NCI-H2029 (cell line): ENCODE measurements around the gene SERPINA3.

Experiments
- DNase-seq: peaks from one replicate; lab custom pipeline; 2025; lab: John Stamatoyannopoulos, UW

SERPINA3 gene

DNA sequence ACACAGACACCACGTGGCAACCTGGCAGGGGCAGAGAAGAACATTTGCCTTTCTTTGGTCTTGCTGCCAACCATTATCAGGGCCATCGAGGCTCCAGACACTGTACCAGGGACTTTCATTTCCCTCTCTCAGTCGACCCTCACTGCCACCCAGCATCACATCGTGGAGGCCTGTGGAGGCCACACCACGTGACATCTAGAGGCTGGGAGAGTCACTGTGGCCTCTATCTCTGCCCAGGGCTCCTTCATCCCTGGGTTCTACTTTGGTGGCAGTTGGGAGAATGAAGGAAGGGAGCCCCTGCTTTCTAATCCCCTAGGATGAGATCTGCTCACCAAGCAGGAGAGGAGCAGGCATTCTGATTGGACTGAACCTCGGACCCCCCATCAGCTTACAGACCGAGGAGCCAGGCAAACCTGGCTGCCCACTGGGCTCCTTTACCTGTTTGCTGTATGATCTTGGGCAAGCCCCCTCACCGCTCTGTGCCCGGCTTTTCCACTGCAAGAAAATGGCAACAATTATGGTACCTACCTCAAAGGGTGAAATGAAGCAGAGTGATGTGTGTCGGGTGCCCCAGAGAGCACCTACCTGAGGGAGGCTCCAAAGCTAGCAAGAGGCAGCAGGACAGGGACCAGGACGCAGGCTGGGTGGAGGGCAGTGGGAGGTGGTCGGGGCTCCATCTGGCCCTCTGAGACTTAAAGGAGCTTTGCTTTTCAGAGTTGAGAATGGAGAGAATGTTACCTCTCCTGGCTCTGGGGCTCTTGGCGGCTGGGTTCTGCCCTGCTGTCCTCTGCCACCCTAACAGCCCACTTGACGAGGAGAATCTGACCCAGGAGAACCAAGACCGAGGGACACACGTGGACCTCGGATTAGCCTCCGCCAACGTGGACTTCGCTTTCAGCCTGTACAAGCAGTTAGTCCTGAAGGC lies 1.8 kb downstream of the SERPINA3 start:
- no peak for DNase-seq

DNA sequence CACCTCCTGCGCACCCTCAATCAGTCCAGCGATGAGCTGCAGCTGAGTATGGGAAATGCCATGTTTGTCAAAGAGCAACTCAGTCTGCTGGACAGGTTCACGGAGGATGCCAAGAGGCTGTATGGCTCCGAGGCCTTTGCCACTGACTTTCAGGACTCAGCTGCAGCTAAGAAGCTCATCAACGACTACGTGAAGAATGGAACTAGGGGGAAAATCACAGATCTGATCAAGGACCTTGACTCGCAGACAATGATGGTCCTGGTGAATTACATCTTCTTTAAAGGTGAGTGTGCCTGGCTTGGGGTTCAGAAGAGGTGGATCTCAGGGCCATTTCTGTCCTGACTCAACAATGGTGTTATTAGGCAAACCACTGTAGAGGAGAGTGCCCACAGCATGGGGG lies 2.6 kb downstream of the SERPINA3 start:
- DNase-seq: no peak

DNA sequence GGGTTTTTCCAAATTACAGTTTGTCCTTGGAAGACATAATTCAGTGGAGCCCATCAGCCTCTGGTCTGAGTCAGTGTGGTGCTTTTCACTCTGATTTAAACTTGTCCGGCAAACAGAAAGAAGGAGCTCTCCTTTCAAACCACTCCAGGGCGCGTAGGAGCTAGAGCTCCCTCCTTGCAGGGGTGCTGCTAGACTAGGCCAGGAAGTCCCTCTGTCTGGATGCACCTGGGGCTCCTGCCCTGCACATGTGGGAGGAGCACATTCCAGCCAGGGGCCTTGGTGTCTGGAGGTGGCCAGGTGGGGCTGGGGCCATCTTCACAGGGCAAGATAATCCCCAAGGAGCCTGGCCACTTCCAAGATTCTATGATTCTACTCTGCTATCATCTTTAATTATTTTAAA lies 3.1 kb downstream of the SERPINA3 start:
- no peak for DNase-seq

DNA sequence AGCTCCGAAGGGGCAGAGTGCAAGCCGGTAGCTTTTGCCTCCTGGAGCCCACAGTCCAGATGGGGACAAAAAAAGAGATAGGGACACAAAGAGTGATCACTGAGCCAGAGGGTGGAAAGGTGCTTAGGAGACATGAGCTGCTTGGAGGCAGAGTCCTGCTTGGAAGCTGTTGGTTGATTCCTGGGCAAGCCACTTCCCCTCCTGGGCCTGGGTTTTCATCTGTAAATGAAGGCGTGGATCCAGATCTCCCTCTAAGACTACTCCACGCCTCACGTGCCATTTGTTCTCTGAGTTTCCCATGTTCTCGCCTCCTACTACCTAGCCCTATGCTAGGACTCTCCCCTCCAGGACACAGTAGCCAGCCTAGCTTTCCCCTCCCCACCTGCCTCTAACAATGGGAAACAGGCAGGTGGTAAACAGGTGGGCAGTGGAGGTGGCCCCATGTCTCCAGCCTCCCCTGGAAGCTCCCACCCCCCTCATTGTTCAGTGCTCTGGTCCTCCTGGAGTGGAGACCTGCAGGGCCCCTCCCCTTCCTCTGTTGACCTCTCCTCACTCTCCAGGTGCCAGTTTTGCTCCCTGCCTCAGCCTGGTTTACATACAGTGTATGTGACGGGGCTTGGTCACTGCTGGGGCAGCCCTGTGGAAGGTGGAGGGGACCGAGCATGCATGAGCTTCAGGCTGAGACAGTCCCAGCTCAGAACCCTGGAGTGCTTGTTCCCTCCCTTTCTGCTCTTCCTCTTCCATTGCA lies 3.8 kb downstream of the SERPINA3 start:
- DNase-seq: no peak

DNA sequence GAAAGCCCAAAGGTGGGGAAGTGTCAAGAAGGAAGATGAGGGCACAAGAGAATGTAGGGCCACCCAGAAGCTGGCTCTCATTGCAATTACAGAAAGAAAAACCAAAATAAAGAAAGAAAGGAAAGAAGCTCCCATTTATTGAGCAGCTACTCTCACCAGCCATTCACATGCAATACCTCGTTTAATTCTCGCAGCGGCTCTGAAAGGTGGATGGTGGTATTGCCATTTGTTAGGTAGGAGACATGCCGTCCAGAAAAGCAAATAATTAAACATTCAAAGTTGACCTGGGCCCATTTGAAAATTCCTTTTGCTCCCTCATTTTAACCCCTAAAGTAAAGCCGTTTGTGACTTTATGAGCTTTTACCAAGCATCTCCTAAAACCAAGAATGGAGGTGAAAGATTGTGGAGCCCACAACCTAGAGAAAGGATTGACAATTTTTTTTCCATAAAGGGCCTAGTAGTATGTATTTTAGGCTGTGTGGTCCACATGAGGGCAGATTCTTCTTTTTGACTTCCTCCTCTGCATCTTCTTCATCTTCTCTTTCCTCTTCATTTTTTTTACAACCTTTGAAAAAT lies 5.3 kb downstream of the SERPINA3 start:
- DNase-seq: no peak

DNA sequence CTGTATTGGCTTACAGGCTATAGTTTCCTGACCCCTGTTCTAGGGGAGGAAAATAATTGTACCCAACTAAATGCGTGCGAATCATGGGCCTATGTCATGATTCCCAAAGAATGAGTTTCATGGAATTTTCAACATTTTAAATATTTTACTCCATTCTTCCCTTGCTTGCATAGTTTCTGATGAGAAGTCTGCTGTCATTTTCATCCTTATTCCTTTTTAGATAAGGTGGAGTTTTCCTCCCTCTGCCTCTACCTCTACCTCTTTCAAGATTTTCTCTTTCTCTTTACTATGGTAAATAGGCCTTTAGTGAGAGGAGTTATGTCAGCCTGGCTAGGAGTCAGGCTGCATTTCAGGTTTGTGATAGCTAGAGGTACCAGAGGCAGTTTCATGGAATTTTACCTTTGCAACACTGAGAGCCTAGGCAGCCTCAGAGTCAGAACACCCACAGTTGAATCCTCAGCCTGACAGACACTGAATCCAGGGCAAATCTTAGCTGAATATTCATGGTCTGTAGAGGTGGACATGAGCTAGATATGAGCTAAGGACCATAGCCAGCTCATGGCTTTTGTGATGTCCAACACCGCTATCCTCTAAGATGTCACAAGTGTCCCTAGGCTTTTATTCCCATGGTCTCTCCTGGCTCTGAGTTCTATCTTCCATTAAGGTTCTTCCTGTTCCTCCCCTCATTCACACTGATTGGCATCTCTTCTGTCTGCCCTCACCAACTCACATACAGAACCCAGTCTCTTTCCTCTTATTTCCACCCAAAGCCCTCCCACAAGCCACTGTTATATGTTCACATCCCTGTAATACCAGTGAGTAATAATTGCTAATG lies 6.0 kb downstream of the SERPINA3 start:
- DNase-seq: no peak

DNA sequence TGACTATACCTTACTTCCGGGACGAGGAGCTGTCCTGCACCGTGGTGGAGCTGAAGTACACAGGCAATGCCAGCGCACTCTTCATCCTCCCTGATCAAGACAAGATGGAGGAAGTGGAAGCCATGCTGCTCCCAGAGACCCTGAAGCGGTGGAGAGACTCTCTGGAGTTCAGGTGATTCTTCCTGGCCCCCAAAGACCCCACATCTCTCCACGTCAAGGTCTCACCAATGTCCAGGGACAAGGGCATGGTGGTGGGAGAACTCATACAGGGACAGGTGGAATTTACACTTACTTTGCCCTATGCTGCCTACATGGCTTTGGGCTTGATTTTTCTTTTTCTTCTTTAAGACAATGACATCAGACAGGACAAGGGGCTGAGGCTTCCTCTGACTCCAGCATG lies 7.1 kb downstream of the SERPINA3 start:
- DNase-seq: no peak

DNA sequence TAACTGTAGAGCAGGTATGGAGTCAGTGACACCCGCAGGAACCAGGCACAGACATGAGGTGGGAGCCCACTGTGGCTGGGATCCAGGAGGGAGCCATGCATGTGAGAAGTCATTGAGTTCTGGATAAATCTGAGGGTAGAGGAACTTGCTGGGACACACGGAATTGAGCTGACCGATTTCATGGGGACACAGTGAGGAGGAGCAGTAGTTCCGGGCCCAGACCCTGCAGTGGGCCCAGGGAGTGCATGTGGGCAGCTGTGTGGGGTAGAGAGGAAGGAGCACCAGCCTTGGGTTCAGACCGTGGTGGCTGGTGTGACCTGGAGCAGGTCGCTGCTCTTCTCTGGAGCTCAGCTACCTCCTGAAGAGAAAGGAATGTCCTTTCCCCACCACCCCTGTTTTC lies 8.4 kb downstream of the SERPINA3 start:
- no peak for DNase-seq

DNA sequence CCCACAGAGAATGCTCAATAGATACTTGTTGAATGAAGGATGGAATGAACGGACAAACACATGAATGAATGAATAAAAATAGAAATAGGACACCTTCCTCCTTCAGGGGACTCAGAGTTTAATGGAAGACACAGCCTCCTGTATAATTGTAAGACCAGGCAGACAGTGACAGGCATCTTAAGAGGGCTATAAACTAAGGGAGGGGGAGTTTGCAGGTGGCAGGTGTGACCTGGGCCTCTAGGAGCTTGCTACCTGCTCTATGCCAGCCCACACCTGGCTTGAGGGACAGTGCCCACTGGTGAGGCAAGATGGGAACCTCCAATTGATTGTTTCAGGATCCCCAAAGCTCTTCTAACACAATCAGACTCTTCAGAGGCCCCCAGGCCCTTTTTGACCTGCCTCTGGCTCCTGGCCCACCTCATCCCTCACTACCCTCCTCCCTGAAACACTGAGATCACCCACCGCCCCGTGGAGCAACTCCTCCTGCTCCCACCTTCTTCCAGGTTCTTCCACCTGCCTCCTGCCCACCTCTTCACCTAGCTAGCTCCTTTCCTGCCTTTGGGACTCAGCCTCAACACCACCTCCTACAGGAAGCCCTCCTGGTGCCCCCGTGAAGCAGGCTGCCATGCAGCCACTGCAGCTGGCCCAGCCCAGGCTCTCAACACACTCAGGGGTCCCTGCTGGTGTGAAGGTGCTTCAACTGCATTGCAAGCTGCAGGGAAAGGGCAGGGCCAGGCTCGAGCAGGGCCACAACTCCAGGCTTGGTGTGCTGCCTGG lies 9.4 kb downstream of the SERPINA3 start:
- no peak for DNase-seq

DNA sequence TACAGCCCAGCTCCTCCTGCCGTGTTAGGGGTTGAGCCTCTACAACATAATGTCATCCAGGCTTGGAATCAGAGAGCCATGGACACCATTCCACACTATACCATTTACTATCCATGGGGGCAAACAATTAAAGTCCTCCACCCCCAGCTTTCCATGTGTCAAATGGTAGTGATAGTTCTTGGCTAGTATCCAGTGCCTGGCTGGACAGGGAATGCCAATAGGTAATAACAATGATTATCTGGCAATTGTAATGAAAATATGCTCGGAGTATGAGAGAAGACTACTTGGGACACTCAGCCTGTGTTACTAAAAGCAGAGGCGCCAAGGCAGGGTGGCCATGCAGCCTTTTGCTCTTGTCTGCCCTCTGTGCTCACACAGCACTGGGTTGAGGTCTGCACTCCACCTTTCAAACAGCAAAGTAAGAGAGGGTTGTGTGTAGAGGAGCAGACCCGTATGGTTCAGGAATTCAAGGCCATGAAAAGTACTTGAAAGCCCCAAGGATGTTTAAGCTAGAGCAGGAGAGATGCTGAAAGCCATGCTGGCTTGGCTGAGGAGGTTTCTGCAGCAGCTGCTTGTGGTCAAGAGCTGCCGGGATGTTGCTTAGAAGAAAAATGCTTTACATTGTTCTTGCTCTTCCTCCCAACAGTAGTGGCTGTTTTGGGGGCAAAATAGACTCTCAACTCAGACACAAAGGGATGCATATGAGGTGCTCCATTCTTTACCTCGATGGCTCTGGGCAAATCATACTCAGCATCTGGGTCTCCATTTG lies 10.6 kb downstream of the SERPINA3 start:
- DNase-seq: no peak

DNA sequence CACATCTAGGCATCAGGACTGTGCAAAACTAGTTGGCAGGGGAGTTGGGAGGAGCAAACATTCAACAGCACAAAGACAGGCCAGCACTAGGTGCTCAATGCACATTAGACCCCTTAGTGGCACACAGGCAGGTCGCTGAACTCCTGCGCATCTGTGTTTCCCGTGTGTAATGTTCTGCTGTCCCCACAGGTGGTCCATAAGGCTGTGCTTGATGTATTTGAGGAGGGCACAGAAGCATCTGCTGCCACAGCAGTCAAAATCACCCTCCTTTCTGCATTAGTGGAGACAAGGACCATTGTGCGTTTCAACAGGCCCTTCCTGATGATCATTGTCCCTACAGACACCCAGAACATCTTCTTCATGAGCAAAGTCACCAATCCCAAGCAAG lies 11.2 kb downstream of the SERPINA3 start:
- DNase-seq: no peak

DNA sequence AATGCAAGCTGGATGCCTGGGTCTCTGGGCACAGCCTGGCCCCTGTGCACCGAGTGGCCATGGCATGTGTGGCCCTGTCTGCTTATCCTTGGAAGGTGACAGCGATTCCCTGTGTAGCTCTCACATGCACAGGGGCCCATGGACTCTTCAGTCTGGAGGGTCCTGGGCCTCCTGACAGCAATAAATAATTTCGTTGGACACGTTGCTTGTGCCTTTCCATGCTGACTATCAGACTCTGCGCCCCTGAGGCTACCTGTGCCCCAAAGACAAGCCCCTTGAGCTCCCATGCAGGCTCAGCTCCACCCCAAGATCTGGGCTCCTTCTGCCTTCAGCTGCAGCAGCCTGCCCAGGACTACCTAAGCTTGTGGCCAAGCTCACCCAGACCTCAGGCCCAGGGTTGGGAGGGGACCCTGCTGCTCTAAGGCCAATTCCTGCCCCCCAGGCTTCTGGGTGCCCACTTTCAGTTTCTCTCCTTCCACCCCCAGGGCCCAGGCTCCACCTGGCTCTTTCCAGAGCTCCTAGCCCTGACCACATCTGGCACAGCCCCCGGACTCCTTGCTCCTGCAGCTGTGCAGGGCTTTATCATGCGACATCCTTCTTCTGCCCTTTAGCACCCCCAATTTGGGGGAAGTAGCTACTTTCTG lies 11.8 kb downstream of the SERPINA3 start:
- no peak for DNase-seq

DNA sequence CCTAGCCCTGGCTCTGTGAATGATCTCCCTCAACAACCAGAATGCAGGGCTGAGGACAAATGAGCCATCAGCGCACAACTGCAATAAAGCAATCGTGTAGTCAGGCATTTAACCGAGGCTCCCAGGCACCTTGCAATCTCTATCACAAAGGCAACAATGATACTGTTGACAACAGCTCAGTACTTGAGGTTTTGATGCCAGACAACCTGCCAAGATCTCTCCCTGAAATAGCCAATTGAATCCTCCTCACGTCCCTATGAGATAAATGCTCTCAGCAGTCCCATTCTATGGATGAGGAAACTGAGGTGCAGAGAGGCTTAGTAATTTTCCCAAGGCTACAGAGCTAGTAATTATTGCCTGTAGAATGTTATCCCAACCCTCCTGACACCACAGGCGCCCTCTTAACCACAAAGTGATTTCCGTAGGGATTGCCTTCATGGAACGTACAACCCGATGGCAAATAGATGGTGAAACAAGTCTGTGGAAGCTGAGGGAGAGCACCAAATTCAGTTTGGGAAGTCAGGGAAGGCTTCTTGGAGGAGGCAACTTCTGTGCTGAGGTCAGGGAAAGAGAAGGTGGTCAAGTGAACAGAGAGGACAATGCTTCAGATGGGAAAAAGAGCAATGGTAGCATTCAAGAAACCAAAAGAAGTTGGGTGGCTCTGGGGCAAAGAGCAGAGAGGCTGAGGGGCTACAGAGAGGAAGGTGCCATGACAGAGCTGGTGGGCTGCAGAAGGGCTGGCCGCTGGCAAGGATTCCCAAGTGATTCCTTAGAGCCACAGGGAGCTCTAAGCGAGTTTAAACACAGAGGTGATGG lies 12.6 kb downstream of the SERPINA3 start:
- DNase-seq: no peak

DNA sequence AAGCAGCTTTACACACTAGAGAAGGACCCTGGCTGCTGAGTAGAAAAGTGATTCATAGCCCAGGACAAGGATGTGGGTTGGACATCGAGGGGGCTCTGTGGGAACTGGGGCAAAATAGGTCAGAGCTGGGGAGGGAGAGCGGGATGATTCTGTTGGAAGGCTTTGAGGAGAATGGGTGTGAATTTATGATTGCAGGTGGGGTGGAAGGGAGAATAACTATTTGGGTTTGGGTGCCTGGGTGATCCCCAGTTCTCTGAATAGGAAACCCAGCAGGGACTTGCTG lies 13.1 kb downstream of the SERPINA3 start:
- no peak for DNase-seq

DNA sequence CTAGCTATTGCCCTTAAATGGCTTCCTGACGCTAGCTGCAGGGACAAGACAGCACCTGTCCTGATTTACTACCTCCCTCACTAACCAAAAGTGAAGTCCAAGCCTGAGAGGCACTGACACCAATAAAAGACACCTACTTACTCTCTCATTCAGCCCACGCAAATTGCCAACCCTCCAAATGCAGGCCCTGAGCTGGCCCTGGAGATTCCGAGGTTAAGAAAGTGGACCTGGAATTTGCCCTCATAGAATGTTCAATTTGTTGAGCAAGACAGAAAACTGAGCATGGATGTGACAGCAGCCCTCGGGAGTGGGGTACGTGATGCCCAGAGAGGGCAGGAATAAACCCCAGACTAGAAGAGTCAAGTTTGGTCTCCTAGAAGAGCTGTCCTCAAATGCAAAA lies 16.4 kb downstream of the SERPINA3 start:
- no peak for DNase-seq

DNA sequence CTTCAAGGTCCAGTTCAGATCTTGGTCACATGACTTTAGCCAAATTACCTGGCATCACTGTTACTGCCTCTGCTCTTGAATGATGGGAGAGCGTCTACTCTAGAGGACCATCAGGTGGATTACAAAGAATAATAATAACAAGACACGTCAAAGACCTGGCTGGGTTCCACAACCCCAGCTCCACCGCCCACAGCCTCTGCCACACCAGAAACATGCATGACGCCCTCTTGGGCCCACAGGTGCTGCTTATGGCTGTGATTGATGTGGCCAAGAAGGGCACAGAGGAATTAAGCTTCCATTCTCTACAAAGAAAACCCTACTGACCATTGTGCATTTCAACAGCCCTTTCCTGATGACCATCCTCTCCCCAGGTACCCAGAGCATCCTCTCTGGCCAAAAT lies 18.2 kb downstream of the SERPINA3 start:
- no peak for DNase-seq

DNA sequence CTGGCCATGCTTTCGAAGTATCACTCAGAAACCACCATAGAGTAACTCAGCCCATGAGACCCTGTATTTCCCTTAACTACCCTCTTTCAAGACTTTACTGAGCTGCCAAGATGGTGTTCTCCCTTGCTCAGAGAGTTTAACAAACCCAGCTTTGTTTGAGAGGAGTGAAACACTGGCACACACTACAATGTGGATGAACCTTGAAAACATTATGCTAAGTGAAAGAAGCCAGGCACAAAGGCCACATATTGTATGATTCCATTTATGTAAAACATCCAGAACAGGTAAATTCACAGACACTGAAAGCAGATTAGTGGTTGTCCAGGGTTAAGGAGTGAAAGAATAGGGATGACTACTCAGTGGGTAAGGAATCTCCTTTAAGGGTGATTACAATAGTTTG lies 18.9 kb downstream of the SERPINA3 start:
- DNase-seq: no peak

DNA sequence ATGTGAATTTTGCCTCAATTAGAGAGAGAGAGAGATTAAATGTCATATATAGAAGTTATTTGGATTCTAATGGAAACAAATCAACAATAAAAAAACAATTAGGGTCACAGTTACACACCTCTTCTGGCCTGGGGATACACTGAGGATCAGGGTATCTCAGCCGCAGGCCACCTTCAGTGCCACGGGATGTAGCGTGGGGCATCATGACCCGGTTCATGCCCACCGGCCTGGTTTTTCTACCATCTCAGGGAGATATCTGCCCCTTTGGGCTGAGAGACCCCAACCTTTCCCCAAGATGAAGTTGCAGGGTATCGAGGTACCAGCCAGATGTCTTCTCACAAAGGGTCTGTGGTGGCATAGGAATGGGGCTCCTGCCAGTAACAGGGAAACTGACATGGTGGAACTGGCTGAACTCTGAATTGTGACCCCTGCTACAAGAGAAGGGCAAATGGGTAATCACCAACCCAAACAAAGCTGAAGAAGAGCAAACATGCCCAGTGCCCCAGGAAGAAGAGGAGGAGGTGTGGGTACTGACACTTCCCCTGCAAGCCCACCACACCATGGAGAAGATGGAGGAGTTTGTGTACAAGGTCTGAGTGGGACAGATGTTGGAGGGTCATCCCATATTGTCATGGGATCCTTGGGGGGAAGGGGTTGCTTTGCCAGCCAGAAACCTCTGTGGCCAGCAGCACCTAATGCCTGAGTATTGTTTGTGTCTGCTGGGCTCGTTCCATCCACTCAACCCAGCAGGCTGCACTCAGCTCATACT lies 19.5 kb downstream of the SERPINA3 start:
- DNase-seq: no peak

DNA sequence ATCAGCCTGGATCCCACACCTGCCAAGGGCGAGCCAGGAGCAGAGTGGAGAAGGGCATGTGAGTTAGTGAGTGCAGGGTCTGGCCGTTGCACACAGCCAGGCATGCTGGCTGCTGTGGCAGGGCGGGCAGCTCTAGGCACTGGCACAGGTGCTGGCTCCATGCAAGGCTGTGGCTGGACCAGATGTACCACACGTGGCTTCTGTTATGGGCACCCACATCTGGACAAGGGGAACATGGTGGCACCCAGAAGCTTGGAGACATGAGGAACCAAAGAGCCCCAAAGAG lies 20.1 kb downstream of the SERPINA3 start:
- DNase-seq: no peak
